CD4-positive, alpha-beta T cell (primary cell): ENCODE results near the gene SZT2. TPM values are rescaled to one million over a fixed set of nuclear protein-coding genes. Genes with fewer than 3 reads are reported as not detected.

Source experiments
- ATAC-seq: fragments of 200-7000 bp; cut with Tn5 transposase; one replicate; pipeline ENCODE4 v1.10.0; 2022; ENCODE audit warnings: mild to moderate bottlenecking; ENCODE audit not compliant: poor library complexity
- CTCF ChIA-PET: fragments of 350-600 bp; sonication (Branson Sonifier 250); formaldehyde crosslinking; loops from one replicate; lab custom pipeline; 2021; ENCODE audit warnings: antibody characterized with exemption, inconsistent platforms; lab: Charles Lee
- POLR2A ChIA-PET: fragments of 350-600 bp; sonication (Branson Sonifier 250); formaldehyde crosslinking; loops from one replicate; lab custom pipeline; 2021; ENCODE audit warnings: antibody characterized with exemption, inconsistent platforms; lab: Charles Lee
- DNase-seq, 14 experiments: peaks; one replicate each; pipeline ENCODE4 v3.0.0-alpha.2; 2013 to 2020; ENCODE audit warnings: mixed read lengths in 2 of 14
- H3K27ac ChIP-seq, 2 donors: one replicate each; pipeline versions ENCODE4 v1.5.1 to v1.7.0; 2013; ENCODE audit warnings: low read length in 2 of 2, low read depth in 1 of 2, mild to moderate bottlenecking in 1 of 2
- H3K27me3 ChIP-seq, 2 experiments: 1 replicate in 1 of 2; 2 replicates in 1 of 2; pipeline versions ENCODE4 v1.6.1 to v1.7.0; 2013; ENCODE audit warnings: low read length in 2 of 2, control low read depth in 1 of 2, mild to moderate bottlenecking in 1 of 2, moderate library complexity in 1 of 2; ENCODE audit not compliant: insufficient read depth in 2 of 2, control insufficient read depth in 1 of 2
- H3K36me3 ChIP-seq: one replicate; pipeline ENCODE4 v1.6.1; 2013; ENCODE audit warnings: low read length, control low read depth; ENCODE audit not compliant: insufficient read depth
- H3K4me1 ChIP-seq: one replicate; pipeline ENCODE4 v1.6.1; 2013; ENCODE audit warnings: low read length, control low read depth; ENCODE audit not compliant: insufficient read depth
- H3K4me3 ChIP-seq: one replicate; pipeline ENCODE4 v1.5.1; 2013; ENCODE audit warnings: mild to moderate bottlenecking, low read length, moderate library complexity
- H3K9me3 ChIP-seq, 2 experiments: 1 replicate in 1 of 2; 2 replicates in 1 of 2; pipeline versions ENCODE4 v1.6.1 to v1.7.0; 2013; ENCODE audit warnings: low read length in 2 of 2, mild to moderate bottlenecking in 2 of 2, control low read depth in 1 of 2, moderate library complexity in 1 of 2; ENCODE audit not compliant: control insufficient read depth in 1 of 2, insufficient read depth in 1 of 2
- H3K27ac Mint-ChIP-seq: one replicate; pipeline ENCODE4 v1.8.0; 2020; ENCODE audit warnings: mixed read lengths
- H3K27me3 Mint-ChIP-seq: one replicate; pipeline ENCODE4 v1.8.0; 2021; ENCODE audit warnings: mixed read lengths
- H3K36me3 Mint-ChIP-seq: one replicate; pipeline ENCODE4 v1.8.0; 2021; ENCODE audit warnings: low read depth, mixed read lengths
- H3K4me1 Mint-ChIP-seq: one replicate; pipeline ENCODE4 v1.8.0; 2021; ENCODE audit warnings: low read depth, mixed read lengths
- H3K4me3 Mint-ChIP-seq: one replicate; pipeline ENCODE4 v1.8.0; 2020; ENCODE audit warnings: mild to moderate bottlenecking, mixed read lengths
- H3K9me3 Mint-ChIP-seq: one replicate; pipeline ENCODE4 v1.8.0; 2020; ENCODE audit warnings: mixed read lengths
- intact Hi-C, 2 experiments: fragments of 100-400 bp; cut with DNase I in 1 of 2; cut with micrococcal nuclease in 1 of 2; formaldehyde crosslinking; loops; one replicate each; pipeline versions ENCODE4 v1.15.1 to v1.9.0; 2023 to 2025; cut with DNase I, micrococcal nuclease
- total RNA-seq, 174 experiments: library from RNA in 2 of 174; stranded (reverse) in 2 of 174; gene quantifications; one replicate each; pipeline ENCODE4 v1.2.3 and lab custom pipeline; 2021 to 2026
- TF ChIP-seq, protein P1 (sequence below): fragments of 200-600 bp; IDR thresholded peaks from one replicate; pipeline ENCODE4 v1.8.0; 2022; ENCODE audit warnings: antibody characterized with exemption, mild to moderate bottlenecking

Gene SZT2
- total RNA-seq, 2 experiments from 2014 or later = 69.7 to 72.5 TPM

DNA sequence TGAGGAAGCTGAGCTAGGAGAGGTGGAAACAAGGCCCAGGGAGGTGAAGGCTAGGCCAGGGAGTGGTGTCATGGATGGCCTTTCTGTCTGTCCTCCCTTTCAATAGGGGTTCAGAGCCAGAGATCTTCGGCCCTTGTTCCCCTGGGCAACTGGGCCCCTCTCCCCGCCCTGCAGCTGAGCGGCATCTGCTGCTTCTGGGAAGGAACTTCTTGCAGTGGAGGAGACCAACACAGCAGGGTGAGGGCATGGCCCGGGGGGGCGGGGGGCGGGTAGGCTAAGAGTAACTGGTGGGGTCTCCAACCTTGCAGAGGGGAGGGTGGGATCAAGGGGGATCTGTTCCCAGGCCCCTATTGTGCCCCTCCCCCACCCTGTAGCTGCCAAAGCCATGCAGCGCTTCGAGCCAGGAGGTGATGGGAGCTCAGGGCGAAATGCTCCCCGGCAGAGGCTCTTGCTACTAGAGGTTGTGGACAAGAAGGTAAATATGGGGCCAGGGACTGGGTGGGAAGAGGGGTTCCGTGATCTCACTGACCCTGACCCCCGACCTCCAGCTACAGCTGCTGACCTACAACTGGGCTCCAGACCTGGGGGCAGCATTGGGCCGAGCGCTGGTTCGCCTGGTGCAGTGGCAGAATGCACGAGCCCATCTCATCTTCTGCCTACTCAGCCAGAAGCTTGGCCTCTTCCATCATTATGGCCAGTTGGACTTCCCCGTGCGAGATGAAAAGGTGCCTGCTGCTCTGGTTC, 52.4 kb downstream of the SZT2 start:
- intact Hi-C loops = no loop called here
- TF ChIP-seq, protein P1, sequence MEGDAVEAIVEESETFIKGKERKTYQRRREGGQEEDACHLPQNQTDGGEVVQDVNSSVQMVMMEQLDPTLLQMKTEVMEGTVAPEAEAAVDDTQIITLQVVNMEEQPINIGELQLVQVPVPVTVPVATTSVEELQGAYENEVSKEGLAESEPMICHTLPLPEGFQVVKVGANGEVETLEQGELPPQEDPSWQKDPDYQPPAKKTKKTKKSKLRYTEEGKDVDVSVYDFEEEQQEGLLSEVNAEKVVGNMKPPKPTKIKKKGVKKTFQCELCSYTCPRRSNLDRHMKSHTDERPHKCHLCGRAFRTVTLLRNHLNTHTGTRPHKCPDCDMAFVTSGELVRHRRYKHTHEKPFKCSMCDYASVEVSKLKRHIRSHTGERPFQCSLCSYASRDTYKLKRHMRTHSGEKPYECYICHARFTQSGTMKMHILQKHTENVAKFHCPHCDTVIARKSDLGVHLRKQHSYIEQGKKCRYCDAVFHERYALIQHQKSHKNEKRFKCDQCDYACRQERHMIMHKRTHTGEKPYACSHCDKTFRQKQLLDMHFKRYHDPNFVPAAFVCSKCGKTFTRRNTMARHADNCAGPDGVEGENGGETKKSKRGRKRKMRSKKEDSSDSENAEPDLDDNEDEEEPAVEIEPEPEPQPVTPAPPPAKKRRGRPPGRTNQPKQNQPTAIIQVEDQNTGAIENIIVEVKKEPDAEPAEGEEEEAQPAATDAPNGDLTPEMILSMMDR = no peak
- H3K4me1 Mint-ChIP-seq = no peaks in the 10 kb centered on the region
- H3K4me3 Mint-ChIP-seq = no peak overlapping the region
- CTCF ChIA-PET = no interaction called here
- no peak overlapping the region for H3K27ac Mint-ChIP-seq
- no peaks in the 10 kb centered on the region for H3K9me3 Mint-ChIP-seq
- H3K36me3 ChIP-seq = peaks cover 85% of the 10 kb centered on the region
- H3K27me3 Mint-ChIP-seq = no peaks in the 10 kb centered on the region
- no peaks in the 10 kb centered on the region for H3K9me3 ChIP-seq
- H3K36me3 Mint-ChIP-seq = peaks cover 93% of the 10 kb centered on the region
- no peak overlapping the region for H3K4me3 ChIP-seq
- no peaks in the 10 kb centered on the region for H3K4me1 ChIP-seq
- H3K27me3 ChIP-seq = no peaks in the 10 kb centered on the region
- no peak for ATAC-seq
- H3K27ac ChIP-seq = no peak overlapping the region
- no peak for DNase-seq
- POLR2A ChIA-PET = interaction anchor here (1.0 kb wide), 1 partner anchor 1190 kb away, joined by 3 read pairs; no protein-coding TSS in a partner anchor

DNA sequence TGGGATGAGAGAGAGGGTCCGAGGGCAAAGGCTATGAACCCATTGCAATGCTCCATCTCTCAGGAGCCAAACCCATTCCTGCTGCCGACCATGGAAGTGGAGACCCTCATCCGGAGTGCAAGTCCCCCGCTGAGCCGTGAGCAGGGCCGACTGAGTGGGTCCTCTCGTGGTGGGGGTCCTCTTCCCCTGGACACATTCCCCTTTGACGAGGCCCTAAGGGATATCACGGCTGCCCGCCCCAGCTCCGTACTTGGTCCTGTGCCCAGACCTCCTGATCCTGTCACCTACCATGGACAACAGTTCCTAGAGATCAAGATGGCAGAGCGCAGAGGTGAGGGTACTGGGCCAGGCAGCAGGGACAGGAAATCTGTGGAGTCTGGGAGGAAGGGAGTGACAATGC, 53.1 kb downstream of the SZT2 start:
- ChIA-PET CTCF (no interaction called here), POLR2A (interaction anchor here (1.0 kb wide), 1 partner anchor 1189 kb away, joined by 3 read pairs; no protein-coding TSS in a partner anchor)
- Histone ChIP-seq H3K27ac (no peak overlapping the region), H3K9me3 (no peaks in the 10 kb centered on the region), H3K36me3 (peaks cover 92% of the 10 kb centered on the region), H3K4me1 (no peaks in the 10 kb centered on the region), H3K27me3 (no peaks in the 10 kb centered on the region), H3K4me3 (no peak overlapping the region)
- Mint-ChIP-seq H3K27me3 (no peaks in the 10 kb centered on the region), H3K4me3 (no peak overlapping the region), H3K9me3 (no peaks in the 10 kb centered on the region), H3K4me1 (no peaks in the 10 kb centered on the region), H3K36me3 (peaks cover 96% of the 10 kb centered on the region), H3K27ac (no peak overlapping the region)
- intact Hi-C loops = no loop called here
- TF ChIP-seq, protein P1 = no peak
- ATAC-seq = no peak
- no peak for DNase-seq

DNA sequence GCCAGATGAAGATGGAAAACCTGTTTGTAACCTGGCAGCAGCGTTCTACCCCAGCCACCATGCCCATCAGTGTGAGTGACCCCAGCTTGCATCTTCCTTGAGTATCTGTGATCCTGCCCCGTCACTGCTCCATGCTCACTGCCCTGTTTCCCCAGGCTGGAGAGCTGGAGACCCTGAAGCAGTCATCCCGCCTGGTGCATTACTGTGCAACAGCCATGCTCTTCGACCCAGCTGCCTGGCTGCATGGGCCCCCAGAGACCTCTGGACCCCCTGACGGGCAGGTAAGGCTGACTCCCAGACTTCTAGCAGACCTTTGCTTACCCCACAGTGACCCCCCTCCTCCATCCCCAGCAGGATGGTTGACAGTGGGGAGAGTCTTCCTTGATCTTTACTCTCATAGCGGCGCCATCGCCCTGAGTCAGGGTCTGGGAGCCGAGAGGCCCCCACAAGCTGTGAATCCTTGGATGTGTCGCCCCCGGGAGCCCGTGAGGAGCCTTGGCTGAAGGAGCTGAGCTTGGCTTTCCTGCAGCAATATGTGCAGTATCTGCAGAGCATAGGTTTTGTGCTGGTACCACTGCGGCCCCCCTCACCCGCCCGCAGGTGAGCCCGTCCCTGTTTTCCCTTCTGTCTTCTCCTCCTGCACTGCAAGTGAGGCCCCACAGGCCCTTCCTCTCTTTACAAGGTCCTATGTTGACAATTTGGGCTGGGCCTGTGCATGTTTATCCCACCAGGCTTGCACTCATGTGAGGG, 53.7 kb downstream of the SZT2 start:
- CTCF ChIA-PET = no interaction called here
- Mint-ChIP-seq H3K27ac (no peak overlapping the region), H3K36me3 (peaks cover 93% of the 10 kb centered on the region), H3K4me1 (no peaks in the 10 kb centered on the region), H3K4me3 (no peak overlapping the region), H3K27me3 (no peaks in the 10 kb centered on the region), H3K9me3 (no peaks in the 10 kb centered on the region)
- no peak overlapping the region for H3K4me3 ChIP-seq
- H3K4me1 ChIP-seq = no peaks in the 10 kb centered on the region
- intact Hi-C loops = no loop called here
- POLR2A ChIA-PET = no interaction called here
- H3K36me3 ChIP-seq = peaks cover 98% of the 10 kb centered on the region
- no peaks in the 10 kb centered on the region for H3K27me3 ChIP-seq
- TF ChIP-seq, protein P1 = no peak
- no peak for ATAC-seq
- DNase-seq = peak in 1 of 14 experiments; percentile 29
- no peaks in the 10 kb centered on the region for H3K9me3 ChIP-seq
- no peak overlapping the region for H3K27ac ChIP-seq
